Parathyroid adenoma (tissue), 2 donors: ENCODE measurements around the gene SKOR1.

Experiments
- H2AFZ ChIP-seq: fragments of 300-600 bp; sonication (generic); one replicate; pipeline ENCODE4 v1.7.0; 2017; ENCODE audit warnings: antibody characterized with exemption, mild to moderate bottlenecking
- H3K27ac ChIP-seq: fragments of 300-600 bp; sonication (generic); one replicate; pipeline ENCODE4 v1.7.0; 2017
- H3K27me3 ChIP-seq: fragments of 300-600 bp; sonication (generic); one replicate; pipeline ENCODE4 v1.7.0; 2017; ENCODE audit warnings: low read length; ENCODE audit not compliant: control insufficient read depth, insufficient read depth
- H3K36me3 ChIP-seq: fragments of 300-600 bp; sonication (generic); one replicate; pipeline ENCODE4 v1.7.0; 2017; ENCODE audit warnings: low read length; ENCODE audit not compliant: control insufficient read depth, insufficient read depth
- H3K4me1 ChIP-seq: fragments of 300-600 bp; sonication (generic); one replicate; pipeline ENCODE4 v1.7.0; 2017; ENCODE audit warnings: control low read depth
- H3K4me2 ChIP-seq: fragments of 300-600 bp; sonication (generic); one replicate; pipeline ENCODE4 v1.7.0; 2017; ENCODE audit warnings: low read length
- H3K4me3 ChIP-seq: fragments of 300-600 bp; sonication (generic); one replicate; pipeline ENCODE4 v1.7.0; 2017; ENCODE audit warnings: low read depth, low read length
- H3K79me2 ChIP-seq: fragments of 300-600 bp; sonication (generic); one replicate; pipeline ENCODE4 v1.7.0; 2017; ENCODE audit warnings: control low read depth
- H3K9ac ChIP-seq: fragments of 300-600 bp; sonication (generic); one replicate; pipeline ENCODE4 v1.7.0; 2017; ENCODE audit warnings: mild to moderate bottlenecking
- H3K9me3 ChIP-seq: fragments of 300-600 bp; sonication (generic); one replicate; pipeline ENCODE4 v1.7.0; 2017; ENCODE audit warnings: low read length; ENCODE audit not compliant: control insufficient read depth
- TF ChIP-seq, protein P1 (sequence below): fragments of 300-600 bp; sonication (generic); IDR thresholded peaks from one replicate; pipeline ENCODE4 v1.7.0; 2017; ENCODE audit warnings: antibody characterized with exemption, mild to moderate bottlenecking
- donor health status: primary hyperparathyroidism.

The SKOR1 gene

DNA sequence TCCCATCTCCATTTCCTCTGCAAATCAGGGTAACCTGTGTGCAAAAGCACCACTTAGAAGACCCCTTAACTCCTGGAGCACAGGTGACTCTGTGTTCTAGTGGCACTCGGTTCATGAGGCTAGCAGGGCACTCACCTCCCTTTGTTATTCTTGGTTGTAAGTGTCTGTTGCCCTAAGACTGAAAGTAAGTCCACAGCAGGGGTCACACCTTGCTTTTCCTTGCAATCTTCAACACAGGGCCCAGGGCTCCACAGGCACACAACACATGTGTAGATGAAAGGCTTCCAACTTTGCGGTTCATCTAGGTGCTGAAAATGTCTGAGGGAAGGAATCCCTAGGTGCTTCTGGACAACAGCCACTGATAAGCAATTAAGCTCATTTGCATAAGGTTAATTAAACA lies 11.6 kb downstream of the SKOR1 start:
- no peaks in the 10 kb centered on the region for H3K79me2 ChIP-seq
- H3K27ac ChIP-seq: no peak overlapping the region
- TF ChIP-seq, protein P1, sequence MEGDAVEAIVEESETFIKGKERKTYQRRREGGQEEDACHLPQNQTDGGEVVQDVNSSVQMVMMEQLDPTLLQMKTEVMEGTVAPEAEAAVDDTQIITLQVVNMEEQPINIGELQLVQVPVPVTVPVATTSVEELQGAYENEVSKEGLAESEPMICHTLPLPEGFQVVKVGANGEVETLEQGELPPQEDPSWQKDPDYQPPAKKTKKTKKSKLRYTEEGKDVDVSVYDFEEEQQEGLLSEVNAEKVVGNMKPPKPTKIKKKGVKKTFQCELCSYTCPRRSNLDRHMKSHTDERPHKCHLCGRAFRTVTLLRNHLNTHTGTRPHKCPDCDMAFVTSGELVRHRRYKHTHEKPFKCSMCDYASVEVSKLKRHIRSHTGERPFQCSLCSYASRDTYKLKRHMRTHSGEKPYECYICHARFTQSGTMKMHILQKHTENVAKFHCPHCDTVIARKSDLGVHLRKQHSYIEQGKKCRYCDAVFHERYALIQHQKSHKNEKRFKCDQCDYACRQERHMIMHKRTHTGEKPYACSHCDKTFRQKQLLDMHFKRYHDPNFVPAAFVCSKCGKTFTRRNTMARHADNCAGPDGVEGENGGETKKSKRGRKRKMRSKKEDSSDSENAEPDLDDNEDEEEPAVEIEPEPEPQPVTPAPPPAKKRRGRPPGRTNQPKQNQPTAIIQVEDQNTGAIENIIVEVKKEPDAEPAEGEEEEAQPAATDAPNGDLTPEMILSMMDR: no peak
- no peak overlapping the region for H3K4me3 ChIP-seq
- H3K4me1 ChIP-seq: peaks cover 3% of the 10 kb centered on the region
- H3K9ac ChIP-seq: no peak overlapping the region
- no peak overlapping the region for H3K4me2 ChIP-seq
- H2AFZ ChIP-seq: no peak overlapping the region
- H3K27me3 ChIP-seq: no peaks in the 10 kb centered on the region
- no peaks in the 10 kb centered on the region for H3K9me3 ChIP-seq
- no peaks in the 10 kb centered on the region for H3K36me3 ChIP-seq

DNA sequence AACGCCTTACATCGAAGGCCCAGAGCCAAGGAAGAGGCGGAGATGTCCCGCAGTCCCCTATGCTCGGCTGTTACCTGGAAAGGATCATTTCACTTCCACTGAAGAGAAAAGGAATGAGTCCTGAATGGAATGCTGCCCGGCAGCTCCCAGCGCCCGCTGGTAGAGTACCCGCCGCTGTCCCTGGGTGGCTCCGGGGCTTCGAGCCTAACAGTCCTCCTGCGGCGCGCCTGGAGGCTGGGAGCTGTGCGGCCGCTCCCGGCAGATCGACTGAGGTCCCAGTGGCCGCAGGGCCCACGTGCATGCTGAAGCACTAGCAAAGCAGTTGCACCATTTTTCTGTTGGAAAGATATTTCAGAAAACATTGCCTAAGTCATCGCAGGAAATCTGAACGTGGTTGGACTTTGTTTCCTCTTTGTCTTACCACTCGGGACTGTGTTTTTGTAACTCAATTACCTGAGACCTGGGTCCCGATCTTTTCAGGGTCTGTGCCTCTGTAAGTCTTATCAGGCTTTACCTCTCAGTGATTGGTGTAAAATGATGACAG lies 13.6 kb downstream of the SKOR1 start:
- Histone ChIP-seq H3K36me3 (no peaks in the 10 kb centered on the region), H3K4me1 (peaks cover 3% of the 10 kb centered on the region), H3K27me3 (no peaks in the 10 kb centered on the region), H3K4me2 (peak overlapping the region; percentile 89), H3K27ac (peak overlapping the region; percentile 95), H2AFZ (peak overlapping the region; percentile 95), H3K9me3 (no peaks in the 10 kb centered on the region), H3K79me2 (no peaks in the 10 kb centered on the region), H3K9ac (no peak overlapping the region), H3K4me3 (peak overlapping the region; percentile 97)
- TF ChIP-seq, protein P1: no peak

DNA sequence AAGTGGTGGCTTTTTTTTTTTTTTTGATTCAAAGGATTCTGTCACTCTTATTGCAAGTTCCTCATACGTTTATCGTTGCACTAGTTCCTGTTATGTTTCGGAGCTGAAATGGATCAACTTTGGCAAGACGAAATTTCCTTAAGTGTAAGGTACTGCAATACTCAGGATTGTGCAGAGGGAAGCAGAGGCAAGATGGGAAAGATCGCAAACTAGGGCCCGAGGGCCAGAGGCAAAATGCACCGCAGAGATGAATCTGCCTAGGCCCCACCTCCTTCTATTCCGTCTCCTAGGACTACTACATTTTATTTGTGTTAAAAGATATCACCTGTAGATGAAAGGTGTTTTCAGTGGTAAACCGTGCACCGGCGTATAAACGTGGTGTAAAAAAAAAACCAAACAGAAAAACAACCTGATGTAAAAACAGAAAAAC lies 14.2 kb downstream of the SKOR1 start:
- TF ChIP-seq, protein P1: no peak
- H3K79me2 ChIP-seq: no peaks in the 10 kb centered on the region
- peaks cover 3% of the 10 kb centered on the region for H3K4me1 ChIP-seq
- no peaks in the 10 kb centered on the region for H3K36me3 ChIP-seq
- peak overlapping the region; percentile 89 for H3K4me2 ChIP-seq
- no peak overlapping the region for H3K9ac ChIP-seq
- no peaks in the 10 kb centered on the region for H3K9me3 ChIP-seq
- H2AFZ ChIP-seq: peak overlapping the region; percentile 95
- no peaks in the 10 kb centered on the region for H3K27me3 ChIP-seq
- H3K4me3 ChIP-seq: peak overlapping the region; percentile 97
- peak overlapping the region; percentile 95 for H3K27ac ChIP-seq

DNA sequence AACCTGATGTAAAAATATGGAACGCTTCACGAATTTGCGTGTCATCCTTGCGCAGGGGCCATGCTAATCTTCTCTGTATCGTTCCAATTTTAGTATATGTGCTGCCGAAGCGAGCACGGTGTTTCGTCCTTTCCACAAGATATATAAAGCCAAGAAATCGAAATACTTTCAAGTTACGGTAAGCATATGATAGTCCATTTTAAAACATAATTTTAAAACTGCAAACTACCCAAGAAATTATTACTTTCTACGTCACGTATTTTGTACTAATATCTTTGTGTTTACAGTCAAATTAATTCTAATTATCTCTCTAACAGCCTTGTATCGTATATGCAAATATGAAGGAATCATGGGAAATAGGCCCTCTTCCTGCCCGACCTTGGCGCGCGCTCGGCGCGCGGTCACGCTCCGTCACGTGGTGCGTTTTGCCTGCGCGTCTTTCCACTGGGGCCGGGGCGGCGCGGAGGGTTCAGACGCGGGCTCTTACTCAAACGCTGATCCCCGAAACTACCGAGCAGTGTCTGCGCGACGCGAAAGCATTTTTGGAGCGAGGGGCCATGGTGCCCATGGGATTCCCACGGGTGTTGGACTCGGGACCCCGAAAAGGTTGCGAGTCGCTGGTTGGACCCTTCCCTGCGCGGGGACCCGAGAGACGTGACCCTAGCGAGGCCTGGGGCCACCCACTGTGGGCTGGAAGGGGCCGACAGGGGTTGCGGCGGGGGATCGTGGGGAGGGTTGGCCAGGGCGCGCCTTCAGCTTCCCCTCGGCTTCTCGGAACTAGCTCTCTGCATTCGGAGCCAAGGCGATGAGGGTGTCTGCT lies 14.8 kb downstream of the SKOR1 start, which contains the start of gene RNU6-1:
Gene RNU6-1 (minus strand): TSS at position 117 of the 820 bp plus-strand sequence.
- Histone ChIP-seq H3K9me3 (no peaks in the 10 kb centered on the region), H3K36me3 (no peaks in the 10 kb centered on the region), H3K9ac (no peak within 1 kb of the TSS), H3K4me1 (peaks cover 3% of the 10 kb centered on the region), H3K27ac (peak within 1 kb of the TSS; percentile 95), H3K4me2 (peak within 1 kb of the TSS; percentile 89), H3K79me2 (no peaks in the 10 kb centered on the region), H2AFZ (peak within 1 kb of the TSS; percentile 95), H3K27me3 (no peaks in the 10 kb centered on the region), H3K4me3 (peak within 1 kb of the TSS; percentile 97)
- TF ChIP-seq, protein P1: no peak
